Gastroesophageal sphincter (tissue), 3 donors: Measurements from ENCODE around the gene CCDC197.

ENCODE experiments used
- EP300 ChIP-seq: sonication (generic); formaldehyde crosslinking; IDR thresholded peaks from one replicate; pipeline ENCODE4 v1.6.1; 2017; ENCODE audit warnings: antibody characterized with exemption, mild to moderate bottlenecking
- POLR2A ChIP-seq, 2 donors: fragments of 450-650 bp; IDR thresholded peaks; one replicate each; pipeline ENCODE4 v1.6.1; 2017; ENCODE audit warnings: antibody characterized with exemption in 2 of 2, mild to moderate bottlenecking in 2 of 2, moderate library complexity in 1 of 2
- TF ChIP-seq, protein P1 (sequence below), 4 experiments: fragments of 200-600 bp in 2 of 4; fragments of 450-650 bp in 2 of 4; sonication (generic) in 1 of 4; IDR thresholded peaks; one replicate each; pipeline ENCODE4 v1.5.1; 2017 to 2019; ENCODE audit warnings: antibody characterized with exemption in 4 of 4, mild to moderate bottlenecking in 2 of 4, moderate library complexity in 2 of 4

DNA sequence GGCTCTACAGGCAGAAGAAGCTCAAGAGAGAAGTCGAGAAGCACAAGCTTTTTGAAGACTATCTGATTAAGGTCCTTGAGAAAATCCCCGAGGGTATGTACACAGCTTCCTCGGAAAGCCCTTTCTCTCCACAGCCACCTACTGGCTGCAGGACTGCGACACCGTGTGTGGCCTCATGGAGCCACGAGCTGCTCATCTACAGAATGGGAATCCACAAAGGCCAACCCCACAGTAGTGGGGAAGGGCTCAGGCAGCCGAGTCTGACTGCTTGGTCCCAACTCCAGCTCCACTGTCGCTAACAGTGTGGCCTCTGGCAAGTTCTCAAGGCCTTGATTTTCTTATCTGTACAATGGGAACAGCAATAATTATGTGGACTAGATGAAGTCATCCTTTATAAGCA lies 2.5 kb downstream of the CCDC197 start:
- TF ChIP-seq, protein P1, sequence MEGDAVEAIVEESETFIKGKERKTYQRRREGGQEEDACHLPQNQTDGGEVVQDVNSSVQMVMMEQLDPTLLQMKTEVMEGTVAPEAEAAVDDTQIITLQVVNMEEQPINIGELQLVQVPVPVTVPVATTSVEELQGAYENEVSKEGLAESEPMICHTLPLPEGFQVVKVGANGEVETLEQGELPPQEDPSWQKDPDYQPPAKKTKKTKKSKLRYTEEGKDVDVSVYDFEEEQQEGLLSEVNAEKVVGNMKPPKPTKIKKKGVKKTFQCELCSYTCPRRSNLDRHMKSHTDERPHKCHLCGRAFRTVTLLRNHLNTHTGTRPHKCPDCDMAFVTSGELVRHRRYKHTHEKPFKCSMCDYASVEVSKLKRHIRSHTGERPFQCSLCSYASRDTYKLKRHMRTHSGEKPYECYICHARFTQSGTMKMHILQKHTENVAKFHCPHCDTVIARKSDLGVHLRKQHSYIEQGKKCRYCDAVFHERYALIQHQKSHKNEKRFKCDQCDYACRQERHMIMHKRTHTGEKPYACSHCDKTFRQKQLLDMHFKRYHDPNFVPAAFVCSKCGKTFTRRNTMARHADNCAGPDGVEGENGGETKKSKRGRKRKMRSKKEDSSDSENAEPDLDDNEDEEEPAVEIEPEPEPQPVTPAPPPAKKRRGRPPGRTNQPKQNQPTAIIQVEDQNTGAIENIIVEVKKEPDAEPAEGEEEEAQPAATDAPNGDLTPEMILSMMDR (IDR thresholded peaks at IDR 0.05): no peak
- TF ChIP-seq POLR2A (IDR thresholded peaks at IDR 0.05): no peak
- TF ChIP-seq EP300: no peak
